Mucosa of stomach (tissue), 1 donor: Measurements from ENCODE around the gene PLA2G4A.

Experiments
- H3K27me3 ChIP-seq: one replicate; pipeline ENCODE4 v1.7.0; 2013; ENCODE audit warnings: mild to moderate bottlenecking, low read length; ENCODE audit not compliant: control insufficient read depth, insufficient read depth
- H3K36me3 ChIP-seq: one replicate; pipeline ENCODE4 v1.7.0; 2013; ENCODE audit warnings: low read length; ENCODE audit not compliant: control insufficient read depth, insufficient read depth
- H3K4me1 ChIP-seq: one replicate; pipeline ENCODE4 v1.7.0; 2013; ENCODE audit warnings: mild to moderate bottlenecking, low read length; ENCODE audit not compliant: control insufficient read depth, insufficient read depth
- H3K4me3 ChIP-seq: one replicate; pipeline ENCODE4 v1.7.0; 2013; ENCODE audit warnings: low read length
- H3K9ac ChIP-seq: one replicate; pipeline ENCODE4 v1.7.0; 2013; ENCODE audit warnings: mild to moderate bottlenecking, low read length, moderate library complexity
- H3K9me3 ChIP-seq: one replicate; pipeline ENCODE4 v1.7.0; 2013; ENCODE audit warnings: mild to moderate bottlenecking, low read length, moderate library complexity; ENCODE audit not compliant: control insufficient read depth
- donor health status: Pancreatic carcinoma.

Gene PLA2G4A

DNA sequence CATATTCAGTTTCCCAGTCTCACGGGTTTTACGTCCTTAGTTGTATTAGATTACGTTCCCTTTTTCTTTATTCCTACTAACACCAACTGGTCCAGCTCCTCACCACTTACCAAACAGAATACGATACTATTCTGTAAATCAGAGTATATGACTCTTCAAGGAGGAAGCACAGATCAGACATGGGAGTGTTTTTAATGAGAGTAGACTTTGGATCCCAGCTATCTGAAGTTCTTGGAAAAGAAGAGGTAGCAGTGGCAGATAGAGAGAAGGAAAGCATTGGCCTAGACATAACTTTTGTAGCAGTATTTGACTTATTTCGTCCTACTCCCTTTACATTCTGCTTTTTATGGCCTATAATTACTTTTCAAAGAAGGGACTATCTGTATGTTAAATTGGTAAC lies 24.1 kb upstream of the PLA2G4A start:
- Histone ChIP-seq H3K4me1 (no peaks in the 10 kb centered on the region), H3K27me3 (no peaks in the 10 kb centered on the region), H3K36me3 (no peaks in the 10 kb centered on the region), H3K9me3 (no peaks in the 10 kb centered on the region), H3K4me3 (no peak overlapping the region), H3K9ac (no peak overlapping the region)

DNA sequence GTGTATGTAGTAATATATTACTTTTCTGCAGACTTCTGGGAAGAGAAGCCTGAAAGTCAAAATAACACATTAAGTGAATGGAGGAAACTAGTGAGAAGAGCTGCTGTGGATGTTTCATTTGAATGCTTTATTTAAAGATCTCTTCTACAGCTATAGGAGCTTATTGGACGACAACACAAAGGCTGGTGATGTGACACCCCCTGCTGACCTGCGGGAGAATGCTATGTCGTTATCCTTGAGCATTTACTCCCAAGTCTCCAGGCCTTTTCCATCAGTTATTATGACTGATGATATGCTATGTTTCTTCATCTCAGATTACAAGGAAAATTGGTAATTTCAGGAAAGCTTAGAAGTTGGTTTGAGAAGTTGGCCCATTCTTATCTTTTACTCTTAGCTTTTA lies 22.3 kb upstream of the PLA2G4A start:
- Histone ChIP-seq H3K27me3 (no peaks in the 10 kb centered on the region), H3K9me3 (no peaks in the 10 kb centered on the region), H3K36me3 (no peaks in the 10 kb centered on the region), H3K9ac (no peak overlapping the region), H3K4me3 (no peak overlapping the region), H3K4me1 (no peaks in the 10 kb centered on the region)

DNA sequence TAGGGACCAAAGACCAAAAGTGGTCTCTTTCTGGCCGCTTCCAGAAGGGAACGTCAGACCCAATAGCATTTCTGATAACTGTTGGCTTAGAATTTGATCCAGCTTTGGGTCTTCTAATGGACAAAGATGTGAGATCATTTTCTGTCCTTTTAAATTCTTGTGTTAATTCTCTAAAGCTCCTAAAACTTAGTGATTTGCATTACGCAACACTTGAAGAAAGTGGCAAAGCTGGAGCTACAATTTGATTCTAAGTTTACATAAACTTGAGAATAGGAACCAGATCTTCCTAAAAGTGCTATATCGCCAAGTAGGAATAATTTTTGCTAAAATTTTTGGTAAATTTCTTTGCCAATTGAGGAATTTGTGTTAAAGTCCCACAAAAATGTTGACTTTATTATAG lies 21.6 kb upstream of the PLA2G4A start:
- H3K36me3 ChIP-seq, result no peaks in the 10 kb centered on the region
- H3K4me3 ChIP-seq, result no peak overlapping the region
- H3K9me3 ChIP-seq, result no peaks in the 10 kb centered on the region
- no peaks in the 10 kb centered on the region for H3K27me3 ChIP-seq
- H3K9ac ChIP-seq, result no peak overlapping the region
- no peaks in the 10 kb centered on the region for H3K4me1 ChIP-seq

DNA sequence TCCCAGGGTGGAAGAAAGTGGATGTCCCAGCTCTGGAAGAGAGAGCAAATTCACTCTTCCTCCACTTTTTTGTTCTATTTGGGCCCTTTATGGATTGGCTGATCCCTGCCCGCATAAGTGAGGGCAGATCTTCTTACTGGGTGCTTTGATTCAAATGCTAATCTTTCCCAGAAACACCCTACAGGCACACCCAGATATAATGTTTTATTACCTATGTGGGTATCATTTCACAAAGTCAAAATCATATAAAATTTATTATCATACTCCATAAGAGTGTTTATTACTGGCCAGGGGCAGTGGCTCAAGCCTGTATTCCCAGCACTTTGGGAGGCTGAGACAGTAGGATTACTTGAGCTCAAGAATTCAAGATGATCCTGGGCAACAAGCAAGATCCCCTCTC lies 16.9 kb upstream of the PLA2G4A start:
- Histone ChIP-seq H3K9ac (no peak overlapping the region), H3K4me1 (no peaks in the 10 kb centered on the region), H3K36me3 (no peaks in the 10 kb centered on the region), H3K27me3 (no peaks in the 10 kb centered on the region), H3K4me3 (no peak overlapping the region), H3K9me3 (no peaks in the 10 kb centered on the region)

DNA sequence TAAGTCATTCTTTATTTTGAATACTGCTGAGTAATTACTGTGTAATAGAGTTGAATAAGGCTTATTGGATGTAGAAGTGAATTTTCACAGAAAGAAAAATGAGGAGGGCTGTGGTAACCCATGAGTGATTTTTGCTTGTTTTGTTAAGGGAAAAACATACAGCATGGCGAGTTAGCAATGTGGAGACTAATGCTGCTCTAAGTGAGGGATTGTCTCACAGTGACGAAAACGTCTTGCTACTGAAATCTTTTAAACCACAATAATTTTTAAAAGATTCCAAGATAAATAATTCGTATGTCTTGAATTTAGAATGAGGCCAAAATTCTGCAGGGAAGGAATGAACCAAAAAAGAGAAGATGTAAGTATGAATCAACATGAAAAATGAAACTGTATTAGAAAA lies 16.2 kb upstream of the PLA2G4A start:
- Histone ChIP-seq H3K9ac (no peak overlapping the region), H3K27me3 (no peaks in the 10 kb centered on the region), H3K9me3 (no peaks in the 10 kb centered on the region), H3K4me1 (no peaks in the 10 kb centered on the region), H3K36me3 (no peaks in the 10 kb centered on the region), H3K4me3 (no peak overlapping the region)

DNA sequence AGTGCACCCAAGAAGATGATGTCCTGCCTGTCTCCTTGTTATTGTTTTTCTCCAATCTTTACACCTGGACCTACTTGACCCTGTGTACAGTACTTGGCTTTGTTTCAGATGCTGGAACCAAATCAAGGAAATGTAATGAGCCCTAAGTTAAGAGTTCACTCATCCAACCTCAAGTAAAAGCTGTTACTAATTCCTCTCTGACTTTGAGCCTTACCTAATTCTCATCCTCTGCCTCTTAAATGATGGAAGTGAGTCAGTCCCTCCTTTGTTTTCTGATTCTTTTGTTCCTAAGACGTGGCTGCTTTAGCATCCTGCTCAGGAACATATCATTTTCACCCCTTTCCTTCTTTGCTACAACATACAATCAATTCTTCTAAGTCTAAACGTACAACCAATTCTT lies 15.3 kb upstream of the PLA2G4A start:
- Histone ChIP-seq H3K9me3 (no peaks in the 10 kb centered on the region), H3K4me3 (no peak overlapping the region), H3K4me1 (no peaks in the 10 kb centered on the region), H3K27me3 (no peaks in the 10 kb centered on the region), H3K36me3 (no peaks in the 10 kb centered on the region), H3K9ac (no peak overlapping the region)

DNA sequence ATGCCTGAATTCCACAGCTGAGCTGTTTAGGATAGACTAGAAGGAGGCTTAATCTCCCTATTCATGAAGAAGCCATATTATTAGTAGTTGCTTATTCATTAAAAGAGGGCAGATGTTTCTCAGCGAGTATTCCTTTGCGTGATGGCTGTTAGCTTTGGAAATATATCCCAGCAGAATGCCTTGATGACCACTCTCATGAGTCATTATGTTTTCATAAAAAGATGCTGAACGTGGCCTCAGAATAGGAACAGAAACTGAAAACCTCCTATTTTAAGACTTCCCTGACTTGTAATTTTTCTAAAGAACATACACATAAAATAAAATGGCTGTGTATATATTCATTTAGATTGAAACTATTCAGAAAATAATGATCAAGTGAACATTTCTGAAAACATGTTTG lies 9.6 kb upstream of the PLA2G4A start:
- H3K9ac ChIP-seq, result no peak overlapping the region
- H3K36me3 ChIP-seq, result no peaks in the 10 kb centered on the region
- no peak overlapping the region for H3K4me3 ChIP-seq
- no peaks in the 10 kb centered on the region for H3K27me3 ChIP-seq
- peaks cover 7% of the 10 kb centered on the region for H3K4me1 ChIP-seq
- no peaks in the 10 kb centered on the region for H3K9me3 ChIP-seq

DNA sequence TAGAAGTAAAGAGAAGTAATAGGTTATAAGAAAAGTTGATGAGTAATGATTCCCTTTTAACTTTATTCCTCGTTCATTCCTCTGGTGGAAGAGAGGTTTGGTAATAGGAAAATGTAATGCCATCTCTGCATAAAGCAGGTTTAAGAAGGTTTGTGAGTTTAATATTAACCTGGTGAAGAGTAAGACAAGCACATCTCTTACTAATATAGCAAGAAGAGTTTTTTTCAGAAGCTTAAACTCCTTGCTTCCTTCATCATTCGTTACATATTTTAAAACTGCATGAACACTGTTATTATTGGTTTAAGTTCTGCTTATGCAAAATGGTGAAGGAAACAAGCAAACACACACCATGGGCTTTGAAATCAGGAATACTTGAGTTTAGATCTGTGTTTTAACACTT lies 9.2 kb upstream of the PLA2G4A start:
- H3K9me3 ChIP-seq, result no peaks in the 10 kb centered on the region
- peaks cover 7% of the 10 kb centered on the region for H3K4me1 ChIP-seq
- no peaks in the 10 kb centered on the region for H3K27me3 ChIP-seq
- H3K36me3 ChIP-seq, result no peaks in the 10 kb centered on the region
- H3K9ac ChIP-seq, result no peak overlapping the region
- no peak overlapping the region for H3K4me3 ChIP-seq

DNA sequence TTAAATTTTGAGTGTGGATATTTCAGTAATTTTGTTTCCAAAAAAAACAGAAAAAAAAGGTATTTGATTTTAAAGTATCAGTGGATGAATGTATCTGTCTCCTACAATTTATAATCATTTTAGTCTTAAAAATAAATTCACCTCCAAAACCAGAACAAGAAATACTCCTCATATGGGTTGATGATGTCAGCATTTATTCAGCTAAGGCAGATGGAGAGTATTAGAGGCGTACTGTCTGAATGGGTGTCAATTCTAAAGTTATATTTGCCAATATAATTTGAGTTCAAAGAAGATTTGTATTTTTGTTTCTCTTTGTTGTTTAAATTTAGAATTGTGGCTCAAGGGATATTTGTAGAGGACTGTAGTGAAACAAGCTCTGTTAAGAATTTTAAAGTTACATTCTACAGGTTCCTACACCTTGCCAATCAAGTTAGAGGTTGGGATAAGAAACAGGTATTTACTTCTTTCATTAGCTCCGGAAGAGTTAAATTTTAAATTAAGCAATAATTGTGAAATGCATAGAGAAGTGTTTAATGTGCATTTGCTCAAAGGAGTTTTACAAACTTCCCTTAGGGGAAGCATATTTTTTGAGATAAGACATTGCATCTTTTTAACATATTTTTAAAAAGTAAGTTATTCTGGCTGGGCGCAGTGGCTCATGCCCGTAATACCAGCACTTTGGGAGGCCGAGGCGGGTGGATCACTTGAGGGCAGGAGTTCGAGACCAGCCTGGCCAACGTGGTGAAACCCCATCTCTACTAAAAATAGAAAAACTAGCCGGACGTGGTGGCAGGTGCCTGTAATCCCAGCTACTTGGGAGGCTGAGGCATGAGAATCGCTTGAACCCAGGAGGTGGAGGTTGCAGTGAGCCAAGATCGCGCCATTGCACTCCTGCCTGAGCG lies 1.2 kb downstream of the PLA2G4A start:
- Histone ChIP-seq H3K27me3 (no peaks in the 10 kb centered on the region), H3K36me3 (no peaks in the 10 kb centered on the region), H3K9ac (no peak overlapping the region), H3K4me3 (no peak overlapping the region), H3K4me1 (no peaks in the 10 kb centered on the region), H3K9me3 (no peaks in the 10 kb centered on the region)

DNA sequence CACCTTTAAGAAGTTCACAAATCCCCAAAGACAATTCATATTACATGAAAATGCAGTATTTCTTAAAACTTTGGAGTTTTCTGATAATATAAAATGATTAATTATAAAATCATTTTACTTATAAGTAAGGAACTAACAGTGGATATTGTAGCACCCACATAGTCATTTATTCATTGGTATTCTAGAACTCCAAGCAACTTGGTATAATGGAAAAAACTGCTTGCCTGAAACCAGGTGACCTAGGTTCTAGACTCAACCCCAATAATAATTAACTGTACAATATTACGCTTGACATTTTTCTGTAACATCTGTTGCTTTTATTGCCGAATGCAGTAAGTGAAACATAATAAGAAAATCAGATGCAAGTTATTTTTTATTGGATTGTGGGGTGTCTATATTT lies 2.4 kb downstream of the PLA2G4A start:
- Histone ChIP-seq H3K9ac (no peak overlapping the region), H3K9me3 (no peaks in the 10 kb centered on the region), H3K4me1 (no peaks in the 10 kb centered on the region), H3K36me3 (no peaks in the 10 kb centered on the region), H3K4me3 (no peak overlapping the region), H3K27me3 (no peaks in the 10 kb centered on the region)

DNA sequence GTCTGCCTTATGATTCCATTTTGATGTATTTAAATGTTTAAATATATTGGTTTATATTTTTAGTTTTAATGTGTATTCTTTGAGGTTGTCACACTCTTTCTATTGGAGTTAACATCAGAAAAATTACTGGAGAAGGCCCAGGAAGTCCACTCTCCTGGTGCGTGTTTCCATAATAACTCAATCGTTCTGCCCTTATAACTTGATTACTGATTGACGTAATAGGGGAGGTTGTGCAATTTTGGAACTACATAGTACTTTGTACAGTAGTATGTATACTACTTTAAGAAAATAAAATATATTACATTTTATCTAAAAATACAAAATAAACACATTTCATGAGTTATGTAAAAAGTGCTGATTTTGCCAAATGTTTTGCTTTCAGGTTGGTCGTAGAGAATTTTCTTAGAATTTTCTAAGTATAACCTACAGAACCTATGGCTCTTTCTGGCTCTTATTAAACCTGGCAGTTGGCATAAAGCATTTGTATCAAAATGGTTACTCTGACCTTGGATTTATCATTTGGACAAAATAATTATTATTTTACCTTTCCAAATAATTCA lies 5.7 kb downstream of the PLA2G4A start:
- H3K9me3 ChIP-seq, result no peaks in the 10 kb centered on the region
- H3K27me3 ChIP-seq, result no peaks in the 10 kb centered on the region
- H3K4me1 ChIP-seq, result peaks cover 16% of the 10 kb centered on the region
- H3K4me3 ChIP-seq, result no peak overlapping the region
- H3K36me3 ChIP-seq, result no peaks in the 10 kb centered on the region
- no peak overlapping the region for H3K9ac ChIP-seq

DNA sequence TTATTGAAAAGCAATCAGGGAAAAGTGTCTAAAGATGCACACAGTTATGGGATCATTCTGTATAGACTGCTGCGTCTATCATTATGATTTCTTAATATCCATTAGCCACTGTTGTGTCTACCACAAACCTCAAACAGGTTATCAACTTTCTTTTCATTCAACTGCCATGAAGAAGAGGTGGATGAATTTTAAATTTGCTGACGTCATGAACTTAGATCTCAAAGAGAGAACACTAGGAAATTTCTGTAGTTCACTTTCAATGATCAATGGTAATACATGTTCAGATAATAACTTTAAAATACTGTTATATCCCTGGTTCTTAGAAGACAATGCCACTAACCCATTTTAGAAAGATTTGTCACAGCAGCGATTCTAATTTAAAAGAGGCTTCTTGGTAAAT lies 6.7 kb downstream of the PLA2G4A start:
- H3K27me3 ChIP-seq, result no peaks in the 10 kb centered on the region
- H3K4me1 ChIP-seq, result peaks cover 16% of the 10 kb centered on the region
- no peaks in the 10 kb centered on the region for H3K36me3 ChIP-seq
- no peak overlapping the region for H3K4me3 ChIP-seq
- H3K9ac ChIP-seq, result no peak overlapping the region
- H3K9me3 ChIP-seq, result no peaks in the 10 kb centered on the region
